Measurements from ENCODE around the gene TDRD3.

The TDRD3 gene

DNA sequence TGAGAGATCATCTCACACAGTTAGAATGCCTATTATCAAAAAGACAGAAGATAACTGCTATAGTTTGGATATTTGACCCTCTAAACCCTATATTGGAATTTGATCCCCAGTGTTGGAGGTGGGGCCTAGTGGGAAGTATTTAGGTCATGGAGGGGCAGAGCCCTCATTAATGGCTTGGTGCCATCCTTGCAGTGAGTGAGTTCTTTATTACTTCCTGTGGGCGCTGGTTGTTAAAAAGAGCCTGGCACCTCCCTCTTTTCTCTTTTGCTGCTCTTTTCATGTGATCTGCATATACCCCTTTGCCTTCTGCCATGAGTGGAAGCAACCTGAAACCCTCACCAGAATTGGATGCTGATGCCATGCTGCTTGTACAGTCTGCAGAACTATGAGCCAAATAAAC is 66.8 kb downstream of the TDRD3 start:
- DNase-seq: no peak

DNA sequence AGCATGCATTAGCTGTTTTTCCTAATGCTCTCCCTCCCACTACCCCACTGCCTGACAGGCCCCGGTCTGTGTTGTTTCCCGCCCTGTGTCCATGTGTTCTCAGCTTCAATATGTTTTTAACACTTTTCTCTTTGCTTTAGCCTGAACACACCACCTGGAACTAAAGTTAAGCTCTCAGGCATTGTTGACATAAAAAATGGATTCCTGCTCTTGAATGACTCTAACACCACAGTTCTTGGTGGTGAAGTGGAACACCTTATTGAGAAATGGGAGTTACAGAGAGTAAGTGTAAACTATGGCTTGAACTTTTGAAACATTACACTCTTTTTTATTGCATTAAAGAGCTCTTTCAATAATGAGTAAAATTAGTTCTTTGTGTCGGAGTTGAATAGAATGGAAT is 70.1 kb downstream of the TDRD3 start:
- DNase-seq: no peak

DNA sequence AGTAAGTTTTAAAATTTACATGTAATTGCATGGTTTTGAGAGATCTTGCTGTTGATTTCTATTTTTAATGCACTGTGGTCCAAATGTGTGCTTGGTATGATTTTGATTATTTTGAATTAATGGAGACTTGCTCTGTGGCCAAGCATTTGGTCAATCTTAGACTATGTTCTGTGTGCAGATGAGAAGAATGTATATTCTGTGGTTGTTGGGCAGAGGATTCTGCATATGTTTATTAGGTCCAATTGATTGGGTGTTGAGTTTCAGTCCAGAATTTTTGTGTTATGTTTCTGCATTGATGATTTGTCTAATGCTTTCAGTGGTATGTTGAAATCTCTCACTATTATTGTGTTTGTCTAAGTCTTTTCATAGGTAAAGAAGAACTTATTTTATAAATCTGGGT is 82.3 kb downstream of the TDRD3 start:
- no peak for DNase-seq

DNA sequence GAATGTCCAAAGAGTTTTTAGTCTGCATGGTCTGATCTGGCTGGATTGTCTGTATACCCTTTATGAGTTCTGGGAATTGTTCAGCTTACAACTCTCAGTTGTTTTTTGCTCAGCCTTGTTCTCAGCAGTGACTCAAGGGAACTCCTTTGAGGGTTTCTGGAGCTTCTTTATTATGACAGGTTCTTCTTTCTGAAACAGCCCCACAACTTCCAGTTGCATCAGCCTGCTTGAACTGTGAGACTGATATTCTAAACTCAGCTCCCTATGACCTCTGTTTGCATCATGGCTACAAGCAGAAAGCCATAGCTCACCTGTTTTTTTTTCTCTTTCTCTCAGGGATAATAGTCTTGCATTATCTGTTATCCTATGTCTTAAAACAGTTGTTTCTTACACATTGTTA is 85.0 kb downstream of the TDRD3 start:
- DNase-seq: no peak

GRCh38 chr13:60484865-60485264 is 87.8 kb downstream of the TDRD3 start:
- no peak for DNase-seq

GRCh38 chr13:60491531-60491930 is 94.5 kb downstream of the TDRD3 start:
- no peak for DNase-seq

- DNase-seq: no peak
Observed at GRCh38 chr13:60492187-60492586, 95.2 kb downstream of the TDRD3 start.

DNA sequence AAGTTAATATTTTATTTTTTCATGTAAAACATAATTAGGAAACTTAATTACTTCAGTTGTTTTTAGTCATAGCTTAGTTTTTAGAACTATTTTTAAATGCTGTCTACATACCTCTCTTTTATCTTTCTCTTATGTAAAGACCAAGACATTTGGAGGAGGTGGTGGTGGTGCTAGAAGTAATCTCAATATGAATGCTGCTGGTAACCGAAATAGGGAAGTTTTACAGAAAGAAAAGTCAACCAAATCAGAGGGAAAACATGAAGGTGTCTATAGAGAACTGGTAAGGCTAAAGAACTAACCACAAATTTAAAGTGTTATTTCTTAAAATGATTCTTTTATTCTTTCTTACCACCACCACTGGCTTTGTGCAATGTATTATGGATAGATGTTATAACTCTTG is 97.3 kb downstream of the TDRD3 start:
- DNase-seq: no peak

DNA sequence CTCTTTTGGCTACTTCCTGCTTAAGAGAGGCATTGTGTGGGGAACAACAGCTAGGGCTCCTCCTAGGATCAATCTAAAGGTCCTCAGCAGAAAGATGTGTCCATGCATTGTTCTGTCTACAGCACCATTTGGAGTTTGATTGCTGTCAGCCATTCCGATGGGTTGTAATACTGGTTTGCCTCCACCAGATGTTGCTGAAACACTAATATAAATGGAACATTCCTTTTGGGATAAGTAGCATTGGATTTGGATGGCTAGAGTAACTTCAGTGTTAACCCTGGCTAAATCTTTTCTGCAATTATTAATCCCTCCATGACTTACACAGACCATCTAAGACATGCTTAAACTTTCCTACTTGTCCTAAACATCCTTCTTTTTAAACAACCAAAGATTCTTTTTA is 104.2 kb downstream of the TDRD3 start:
- DNase-seq: no peak

DNA sequence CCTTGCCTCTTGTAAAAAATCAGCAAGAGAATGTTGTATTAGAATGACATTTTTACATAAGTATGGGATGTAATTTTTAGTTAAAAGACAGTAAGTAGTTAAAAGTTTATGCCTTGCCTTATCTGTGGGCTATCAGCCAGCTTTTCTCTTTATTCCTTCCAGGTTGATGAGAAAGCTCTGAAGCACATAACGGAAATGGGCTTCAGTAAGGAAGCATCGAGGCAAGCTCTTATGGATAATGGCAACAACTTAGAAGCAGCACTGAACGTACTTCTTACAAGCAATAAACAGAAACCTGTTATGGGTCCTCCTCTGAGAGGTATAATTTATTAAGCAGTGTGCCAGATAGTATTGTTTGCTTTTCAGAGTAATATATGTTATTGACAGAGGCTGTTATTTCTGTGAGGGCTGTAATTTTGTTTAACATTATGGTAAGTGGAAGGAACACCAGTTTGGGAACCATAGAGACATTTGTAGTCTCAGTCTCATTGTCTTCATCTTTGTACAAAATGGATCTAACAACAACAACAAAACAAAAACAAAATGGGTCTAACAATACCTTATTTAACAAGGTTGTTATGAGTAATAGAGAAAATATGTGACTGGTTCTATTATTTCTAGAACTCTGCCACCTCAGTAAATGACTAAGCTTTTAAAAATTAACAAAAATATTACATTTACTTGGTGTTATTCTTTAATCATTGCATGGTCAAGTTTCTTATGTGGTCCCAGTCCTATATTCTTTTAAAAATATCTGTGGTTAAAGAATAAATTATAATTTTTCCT is 112.8 kb downstream of the TDRD3 start:
- no peak for DNase-seq

DNA sequence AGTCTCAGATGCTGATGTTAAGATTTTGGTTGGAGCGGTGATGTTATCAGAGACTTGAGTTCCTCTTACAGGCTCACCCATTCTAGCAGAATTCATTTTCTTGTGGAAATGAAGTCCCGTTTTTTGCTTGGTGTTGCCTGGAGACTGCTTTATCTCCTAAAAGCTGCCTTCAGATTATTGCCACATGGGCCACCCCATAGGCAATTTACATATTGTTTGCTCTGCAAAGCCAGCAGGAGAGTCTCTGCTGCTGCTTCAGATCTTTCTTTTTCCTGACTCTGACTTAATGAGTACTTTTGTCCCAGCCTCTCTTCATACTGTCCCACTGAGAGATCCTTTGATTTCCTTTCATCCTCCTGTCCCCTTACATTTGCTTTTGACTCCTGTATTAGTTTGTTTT is 114.6 kb downstream of the TDRD3 start:
- no peak for DNase-seq

GRCh38 chr13:60514891-60515290 is 117.9 kb downstream of the TDRD3 start:
- DNase-seq: no peak

DNA sequence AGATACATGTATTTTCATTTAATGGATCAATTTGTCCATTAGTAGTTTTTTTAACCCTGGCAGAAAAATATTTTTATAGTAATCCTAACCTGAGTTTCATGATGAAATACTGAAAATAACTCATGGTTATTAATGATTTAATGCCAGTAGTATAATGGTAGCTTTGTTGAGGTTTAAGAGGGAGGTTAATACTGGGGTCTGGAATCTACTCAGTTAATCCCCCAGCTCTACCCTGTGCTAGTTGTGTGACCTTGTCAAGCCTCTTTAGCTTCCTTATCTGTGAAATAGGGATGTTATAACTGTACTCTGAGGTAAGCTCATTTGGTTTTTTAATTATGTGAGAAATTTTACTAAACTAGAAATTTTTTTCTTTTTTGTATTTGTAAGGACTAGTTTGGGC is 122.5 kb downstream of the TDRD3 start:
- DNase-seq: no peak

DNA sequence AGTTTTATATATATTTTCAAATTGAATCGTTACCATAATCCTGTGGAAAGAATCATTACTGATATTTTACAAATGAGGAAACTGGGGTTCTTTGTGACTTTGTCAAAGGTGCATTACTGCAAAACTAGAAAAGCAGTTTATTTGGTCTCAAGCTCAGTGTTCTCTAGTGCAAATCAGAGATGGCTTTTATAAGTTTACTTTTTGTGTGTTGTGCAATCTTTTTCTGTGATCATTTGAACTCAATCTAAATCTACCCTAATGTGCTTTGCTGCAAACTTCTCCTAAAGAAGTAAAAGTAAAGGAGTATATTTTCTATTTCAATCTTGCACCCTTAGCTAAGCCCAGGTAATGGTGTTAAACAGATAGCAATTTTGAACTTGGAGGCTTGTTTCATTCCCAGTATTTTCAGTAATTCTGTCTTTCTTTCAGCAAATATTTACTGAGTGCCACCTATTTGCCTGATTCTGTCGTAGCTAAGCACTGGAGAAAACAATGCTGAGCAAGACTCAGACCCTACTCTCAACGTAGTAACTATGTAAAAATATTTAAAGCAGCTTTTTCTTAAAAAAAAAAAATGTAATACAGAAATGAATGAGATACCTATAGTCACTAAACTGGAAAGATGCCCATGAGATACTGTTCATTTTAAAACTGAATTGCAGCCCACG is 124.0 kb downstream of the TDRD3 start:
- DNase-seq: no peak

DNA sequence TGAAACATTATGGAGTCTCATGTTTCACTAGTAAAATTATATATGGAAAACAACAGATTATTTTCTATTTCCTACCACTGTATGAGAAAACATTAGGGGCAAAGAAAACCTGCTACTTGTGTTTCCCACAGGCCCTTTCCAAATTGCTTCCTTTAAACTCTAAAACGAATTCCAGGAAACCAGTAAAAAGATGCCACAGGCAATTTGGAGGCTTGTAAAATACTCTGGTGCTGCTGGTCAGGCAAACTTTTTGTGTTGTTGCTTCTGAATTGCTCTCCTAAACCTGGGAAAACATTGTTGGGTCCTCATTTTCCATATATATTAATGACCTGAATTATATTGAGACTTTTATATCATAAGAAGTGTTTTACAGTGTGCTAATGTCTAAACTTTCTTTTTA is 141.5 kb downstream of the TDRD3 start:
- DNase-seq: no peak

DNA sequence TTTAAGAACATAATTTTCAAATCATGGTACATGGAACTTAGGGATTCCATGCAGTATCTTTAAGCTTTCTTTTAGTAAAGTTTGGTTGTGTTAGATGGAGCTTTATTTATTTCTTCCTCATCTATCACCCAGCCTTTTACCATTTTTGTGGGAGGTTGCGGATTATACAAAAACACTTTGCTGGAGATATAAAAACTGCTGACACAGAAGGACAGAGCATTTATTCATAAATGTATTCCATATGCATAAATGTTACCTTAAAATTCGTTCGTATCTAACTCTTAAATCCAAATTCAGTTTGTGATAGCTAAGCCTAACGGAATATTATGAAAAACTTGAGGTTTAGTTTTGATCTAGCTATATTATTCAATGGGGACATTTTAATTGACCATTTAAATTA is 143.3 kb downstream of the TDRD3 start:
- no peak for DNase-seq

- no peak for DNase-seq
Observed at GRCh38 chr13:60562096-60562780, 165.2 kb downstream of the TDRD3 start.

DNA sequence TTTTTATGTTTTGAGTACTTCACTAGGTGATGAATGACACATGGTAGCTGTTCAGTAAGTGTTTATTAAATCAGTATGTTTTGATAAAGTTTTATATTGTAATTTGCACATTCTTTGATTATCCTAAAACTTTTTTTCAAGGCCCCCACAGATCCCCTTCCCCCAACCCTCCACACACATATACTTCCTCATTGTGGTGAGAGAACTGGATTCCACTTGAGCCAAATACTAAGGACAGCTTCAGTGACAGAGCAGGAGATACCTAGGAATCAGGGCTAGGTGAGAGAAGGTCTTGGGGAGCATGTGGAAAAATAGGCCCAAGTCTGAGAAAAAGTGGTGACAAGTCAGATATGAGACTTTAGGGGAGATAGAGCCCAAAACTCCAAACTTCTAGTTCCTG is 174.6 kb downstream of the TDRD3 start:
- DNase-seq: no peak

DNA sequence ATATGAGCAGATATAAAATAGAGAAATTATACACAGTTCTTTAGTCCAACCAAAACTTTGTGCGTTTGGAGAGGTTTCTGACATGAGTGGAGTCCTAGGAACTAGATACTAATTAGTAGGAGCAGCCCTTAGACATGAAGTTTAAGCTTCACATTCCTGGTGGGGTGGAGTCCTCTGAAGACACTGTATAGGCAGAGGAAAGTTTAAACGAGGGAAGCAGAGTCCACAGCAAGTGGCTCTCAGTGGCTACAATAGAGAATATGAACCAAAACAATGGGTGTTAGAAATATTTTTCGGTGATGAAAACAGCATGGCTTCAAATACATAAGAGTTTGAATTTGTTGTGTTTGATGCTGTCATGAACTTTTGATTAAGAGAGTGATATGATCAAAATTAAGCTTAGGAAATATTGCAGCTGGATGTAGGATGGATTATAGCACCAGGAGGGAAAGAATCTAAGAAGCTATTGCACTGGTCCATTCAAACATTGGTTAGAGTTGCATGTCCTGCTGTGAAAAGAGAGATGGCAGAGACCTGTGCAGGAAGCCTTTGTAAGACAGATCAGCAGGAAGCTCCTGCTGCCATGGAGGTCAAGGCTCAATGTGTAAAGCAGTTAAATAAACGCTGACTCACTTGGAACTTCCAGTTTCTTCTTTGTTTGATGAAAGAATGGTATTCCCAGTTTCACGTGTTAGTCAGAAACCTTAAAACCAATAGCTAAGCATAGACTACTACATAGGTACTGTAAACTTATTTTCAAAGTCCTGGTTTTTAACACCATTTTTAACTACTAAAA is 175.2 kb downstream of the TDRD3 start:
- no peak for DNase-seq

DNA sequence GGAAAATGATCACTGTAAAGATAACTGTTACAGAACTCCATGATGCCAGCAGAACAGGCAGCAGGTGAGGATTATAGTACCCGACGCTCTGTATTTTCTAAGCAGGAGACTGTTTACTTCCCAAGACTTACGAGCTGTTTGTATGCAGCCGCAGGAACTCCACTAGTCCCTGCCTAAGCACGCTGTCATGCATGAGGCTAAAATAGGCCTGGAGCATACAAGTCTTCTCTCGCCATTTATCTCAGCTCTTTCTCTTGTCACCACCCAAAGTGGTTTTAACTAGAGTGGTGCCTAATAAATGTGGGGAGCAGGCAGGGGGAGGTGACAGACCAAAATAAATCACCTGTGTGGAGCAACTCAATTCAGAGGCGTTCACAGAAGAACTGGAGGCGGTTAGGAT is 175.8 kb downstream of the TDRD3 start:
- no peak for DNase-seq

DNA sequence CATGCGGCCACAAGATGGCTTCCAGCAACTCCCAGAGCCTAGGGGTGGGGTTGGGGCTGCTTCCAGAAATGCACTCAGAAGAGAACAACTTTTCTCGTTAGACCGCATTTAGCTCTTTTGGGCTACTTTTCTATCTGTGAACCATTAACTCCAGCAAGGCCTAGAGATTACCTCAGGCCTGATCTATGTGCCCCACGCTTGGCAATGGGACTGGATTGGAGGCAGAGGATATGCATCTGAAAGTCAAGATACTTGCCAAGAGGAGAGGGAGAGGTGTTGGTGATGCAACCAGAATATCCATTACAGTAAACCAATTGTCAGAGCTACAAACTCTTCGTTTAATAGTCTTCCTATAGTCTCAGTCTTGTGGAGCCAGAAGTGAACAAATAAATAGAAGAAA is 177.7 kb downstream of the TDRD3 start:
- no peak for DNase-seq

- DNase-seq: no peak
Observed at GRCh38 chr13:60575142-60575541, 178.1 kb downstream of the TDRD3 start.

DNA sequence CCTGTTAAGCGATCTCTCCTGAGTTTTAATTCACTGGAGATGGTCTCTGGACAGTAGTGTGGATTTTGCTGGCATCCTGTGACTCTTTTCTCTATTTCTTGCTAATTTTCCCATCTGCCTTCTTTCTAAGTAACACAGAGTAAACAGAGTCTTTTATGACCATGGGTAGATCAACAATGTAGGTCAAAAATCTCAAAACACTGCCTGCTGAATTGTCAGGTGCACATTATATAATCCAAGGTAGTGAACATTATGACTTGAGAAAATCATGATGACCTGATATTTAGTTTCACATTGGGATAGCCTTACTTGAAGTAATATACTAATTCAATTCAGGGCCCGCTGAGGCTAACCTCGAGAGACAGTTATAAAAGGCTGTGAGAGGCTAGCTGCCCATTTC is 180.7 kb downstream of the TDRD3 start:
- no peak for DNase-seq

Measured in stimulated activated naive CD4-positive, alpha-beta T cell treated with Interleukin-2 at 50 U/mL for 16 hours (primary cell).